Glomerular visceral epithelial cell (primary cell): ENCODE results near the gene TPSB2.
"Not testable (repeated sequence)": the region's sequence is repeated elsewhere in the genome, so short reads cannot be mapped to it uniquely, and the experiment has no call there.

ENCODE experiments used
- DNase-seq: peaks from one replicate; pipeline ENCODE4 v3.0.0-alpha.2; 2016; ENCODE audit errors: extremely low spot score

TPSB2 gene

DNA sequence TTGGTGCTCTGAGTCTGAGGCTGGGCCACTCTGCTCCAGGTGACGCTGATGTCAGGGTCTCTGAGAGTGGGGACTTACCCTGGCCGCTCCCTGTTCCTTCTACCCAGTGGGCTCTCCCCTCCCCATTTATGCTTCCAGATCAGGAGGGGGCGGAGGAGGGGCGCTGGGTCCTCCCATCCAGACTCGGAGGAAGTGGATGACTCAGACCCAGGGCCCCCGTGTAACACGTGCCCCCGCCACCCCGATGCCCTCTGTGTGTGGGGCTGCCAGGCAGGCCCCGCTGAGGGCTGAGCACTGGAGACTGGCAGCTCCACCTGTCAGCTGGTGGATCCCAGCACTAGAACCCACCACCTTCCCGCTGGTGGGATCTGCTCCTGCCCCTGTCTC is at the start of gene TPSB2:
TPSB2 (minus strand) TSS at position 101 of the 387 bp plus-strand sequence. CDS start 233 bp downstream, outside the sequence.
- not testable (repeated sequence) for DNase-seq

- DNase-seq, result no peak
Observed at GRCh38 chr16:1279081-1279944, 49.3 kb upstream of the TPSB2 start.

DNA sequence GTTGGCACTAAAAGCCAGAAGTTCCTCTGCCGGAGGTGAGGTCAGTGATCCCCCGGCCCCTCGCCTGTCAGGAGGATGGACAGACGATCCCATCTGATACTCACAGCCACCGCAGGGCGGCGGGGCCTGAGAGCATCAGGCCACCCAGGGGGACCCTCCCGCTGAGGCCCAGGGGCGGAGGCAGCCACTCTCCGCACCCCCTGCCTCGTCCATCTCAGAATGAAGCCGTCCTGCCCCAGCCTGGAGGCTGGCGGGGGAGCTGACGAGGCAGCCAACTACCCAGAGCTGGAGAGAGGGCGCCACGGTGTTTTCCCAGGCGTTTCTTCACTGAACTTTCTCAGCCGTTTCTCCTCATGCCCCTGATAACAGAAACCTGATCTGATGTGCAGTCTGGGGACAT is 48.5 kb upstream of the TPSB2 start:
- DNase-seq, result no peak

DNA sequence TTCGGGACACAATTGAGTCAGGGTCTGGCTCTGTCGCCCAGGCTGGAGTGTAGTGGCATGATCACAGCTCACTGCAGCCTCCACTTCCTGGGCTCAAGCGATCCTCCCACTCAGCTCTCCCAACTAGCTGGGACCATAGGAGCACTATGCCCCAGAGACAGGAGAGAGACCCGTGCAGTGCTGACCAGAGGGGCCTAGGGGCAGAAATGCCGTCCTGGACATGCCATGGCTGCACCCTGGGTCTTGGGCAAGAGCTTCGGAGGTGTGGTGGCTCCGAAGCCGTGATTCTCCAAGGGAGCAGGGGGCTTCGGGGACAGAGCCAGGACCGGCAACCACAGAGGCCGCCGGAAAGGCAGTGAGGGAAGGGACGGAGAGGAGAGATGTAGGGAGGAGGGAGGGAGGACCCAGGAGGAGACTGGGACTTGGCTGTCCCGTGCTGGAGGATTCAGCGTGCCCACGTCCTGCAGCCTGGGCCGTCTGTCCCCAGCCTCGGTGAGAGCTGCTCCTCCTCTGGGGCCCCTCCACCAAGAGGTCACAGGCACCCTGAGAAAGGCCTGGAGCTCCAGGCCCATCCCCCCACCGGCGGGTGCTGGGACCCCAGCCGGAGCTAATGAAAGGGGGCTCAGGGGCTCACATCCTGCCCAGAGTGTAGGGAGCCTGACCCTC is 47.8 kb upstream of the TPSB2 start:
- DNase-seq, result no peak

- DNase-seq, result no peak
Observed at GRCh38 chr16:1277151-1277598, 47.2 kb upstream of the TPSB2 start.

- DNase-seq, result no peak
Observed at GRCh38 chr16:1276580-1276878, 46.5 kb upstream of the TPSB2 start.

- DNase-seq, result no peak
Observed at GRCh38 chr16:1275791-1276579, 46.0 kb upstream of the TPSB2 start.

DNA sequence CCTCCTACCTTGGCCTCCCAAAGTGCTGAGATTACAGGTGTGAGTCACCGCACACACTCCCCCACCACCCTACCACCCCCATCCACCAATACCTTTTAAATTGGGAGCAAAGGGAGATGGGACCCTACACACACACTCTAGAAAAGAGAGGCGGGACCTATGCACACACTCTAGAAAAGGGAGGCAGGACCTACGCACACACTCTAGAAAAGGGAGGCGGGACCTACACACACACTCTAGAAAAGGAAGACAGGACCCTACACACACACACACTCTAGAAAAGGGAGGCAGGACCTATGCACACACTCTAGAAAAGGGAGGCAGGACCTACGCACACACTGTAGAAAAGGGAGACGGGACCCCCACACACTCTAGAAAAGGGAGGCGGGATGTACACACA is 44.8 kb upstream of the TPSB2 start:
- no peak for DNase-seq

- no peak for DNase-seq
Observed at GRCh38 chr16:1273816-1274215, 43.8 kb upstream of the TPSB2 start.

GRCh38 chr16:1272453-1273198 is 42.6 kb upstream of the TPSB2 start:
- no peak for DNase-seq

- peak; percentile 45 for DNase-seq
Observed at GRCh38 chr16:1271724-1272413, 41.9 kb upstream of the TPSB2 start.

- DNase-seq, result no peak
Observed at GRCh38 chr16:1271380-1271723, 41.4 kb upstream of the TPSB2 start.

GRCh38 chr16:1269418-1269817 is 39.4 kb upstream of the TPSB2 start:
- DNase-seq, result not testable (repeated sequence)

- DNase-seq, result no peak
Observed at GRCh38 chr16:1265826-1266225, 35.8 kb upstream of the TPSB2 start.

GRCh38 chr16:1265090-1265630 is 35.2 kb upstream of the TPSB2 start:
- no peak for DNase-seq

DNA sequence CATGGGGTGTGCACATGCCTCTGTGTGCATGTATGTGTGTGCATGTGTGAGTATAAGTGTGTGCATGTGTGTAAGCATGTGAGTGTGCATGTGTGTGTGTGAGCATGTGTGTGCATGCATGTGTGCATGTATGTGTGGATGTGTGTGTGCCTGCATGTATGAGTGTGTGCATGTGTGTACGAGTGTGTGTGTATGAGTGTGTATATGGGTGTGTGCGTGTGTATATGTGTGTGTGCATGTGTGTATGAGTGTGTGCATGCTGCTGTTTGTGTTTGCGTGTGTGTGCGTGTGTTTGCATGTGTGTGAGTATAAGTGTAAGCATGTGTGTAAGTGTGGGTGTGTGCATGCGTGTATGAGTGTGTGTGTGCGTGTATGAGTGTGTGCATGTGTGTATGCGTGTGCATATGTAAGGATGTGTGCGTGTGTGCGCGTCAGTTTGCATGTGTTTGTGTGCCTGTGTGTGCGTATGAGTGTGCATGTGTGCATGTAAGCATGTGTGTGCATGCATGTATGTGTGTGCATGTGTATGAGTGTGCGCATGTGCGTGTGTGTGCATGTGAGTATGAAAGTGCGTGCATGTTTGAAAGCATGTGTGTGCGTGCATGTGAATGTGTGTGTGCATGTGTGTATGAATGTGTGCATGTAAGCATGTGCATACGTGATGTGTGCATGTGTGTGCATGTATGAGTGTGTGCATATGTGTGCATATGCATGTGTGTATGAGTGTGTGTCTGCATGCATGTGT is 34.5 kb upstream of the TPSB2 start:
- DNase-seq, result no peak

DNA sequence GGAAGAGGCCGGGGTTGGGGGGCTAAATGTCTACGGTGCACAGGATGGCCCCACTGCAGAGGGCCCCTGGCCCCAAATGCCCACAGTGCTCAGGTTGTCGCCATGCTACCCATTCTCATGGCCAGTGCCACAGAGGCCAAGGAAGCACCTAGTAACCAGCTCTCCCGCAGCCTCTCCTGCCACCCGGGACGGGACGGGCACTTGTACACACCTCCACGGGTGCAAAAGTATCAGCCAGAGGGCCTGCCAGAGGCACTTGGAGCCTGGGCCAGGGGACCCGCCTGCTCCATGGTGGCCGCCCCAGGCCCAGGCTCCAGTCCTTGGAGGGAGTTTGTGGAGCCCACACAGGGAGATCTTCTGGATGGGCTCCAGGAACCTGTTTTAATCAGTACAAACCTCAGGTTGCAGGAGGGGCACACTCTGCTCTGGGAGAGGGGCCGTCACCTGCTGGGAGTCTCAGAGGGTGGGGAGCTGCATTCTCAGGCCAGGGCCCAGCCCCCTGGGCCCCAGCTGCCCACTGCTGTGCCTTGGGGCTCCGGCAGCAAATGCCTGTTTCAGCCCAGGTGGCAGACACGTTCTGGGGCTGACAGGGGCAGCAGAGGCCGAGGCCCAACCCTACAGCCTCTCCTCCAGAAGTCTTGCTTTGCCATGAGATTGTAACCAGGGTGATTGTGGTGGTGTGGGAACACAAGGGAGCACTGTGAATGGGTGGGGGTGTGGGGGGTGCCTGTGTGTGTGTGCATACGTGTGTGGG is 33.8 kb upstream of the TPSB2 start:
- no peak for DNase-seq

DNA sequence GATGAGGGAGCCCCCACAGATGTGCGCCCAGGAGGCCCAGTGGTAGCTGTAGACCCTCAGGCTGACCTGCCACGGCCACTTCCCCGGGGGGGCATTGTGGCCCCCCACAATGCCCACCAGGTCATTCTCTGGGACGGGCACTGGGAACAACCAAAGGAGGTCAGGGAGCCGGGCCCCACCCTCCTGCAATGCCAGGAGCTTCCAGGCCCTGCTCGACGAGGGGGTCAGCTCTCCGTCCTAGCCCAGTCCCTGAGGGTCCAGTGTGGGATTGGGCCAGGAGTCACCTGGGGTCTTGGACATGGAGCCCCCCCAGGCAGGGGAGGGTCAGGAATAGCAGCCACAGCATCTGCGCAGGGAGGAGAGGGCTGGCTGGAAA is 32.9 kb upstream of the TPSB2 start:
- DNase-seq, result no peak

GRCh38 chr16:1262210-1262845 is 32.3 kb upstream of the TPSB2 start:
- no peak for DNase-seq
